CD4-positive, alpha-beta T cell treated with Interleukin-21 for 1 hour (primary cell): ENCODE measurements around the gene TRIM15.

Experiments used
- DNase-seq: peaks from one replicate; pipeline ENCODE4 v3.0.0-alpha.2; 2020

TRIM15 gene

GRCh38 chr6:30147096-30147495 is 16.2 kb upstream of the TRIM15 start:
- no peak for DNase-seq

DNA sequence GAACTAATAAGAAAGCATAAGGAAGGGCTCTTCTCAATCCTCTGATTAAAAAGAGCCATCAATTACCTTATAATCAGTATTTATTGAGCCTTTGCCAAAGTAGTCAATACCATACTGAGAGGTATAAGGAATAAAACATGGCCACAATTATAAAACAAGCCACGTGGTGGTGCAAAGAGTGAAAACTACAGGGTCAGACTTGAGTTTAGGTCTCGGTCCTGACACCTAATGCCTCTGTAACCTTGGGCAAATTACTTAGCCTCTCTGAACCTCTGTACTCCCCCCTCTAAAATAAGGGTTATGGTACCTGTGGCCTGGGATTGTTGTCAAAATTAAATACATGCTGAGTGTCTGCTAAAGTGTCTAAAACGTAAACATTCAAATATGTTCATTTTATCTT is 14.1 kb upstream of the TRIM15 start:
- DNase-seq: no peak

DNA sequence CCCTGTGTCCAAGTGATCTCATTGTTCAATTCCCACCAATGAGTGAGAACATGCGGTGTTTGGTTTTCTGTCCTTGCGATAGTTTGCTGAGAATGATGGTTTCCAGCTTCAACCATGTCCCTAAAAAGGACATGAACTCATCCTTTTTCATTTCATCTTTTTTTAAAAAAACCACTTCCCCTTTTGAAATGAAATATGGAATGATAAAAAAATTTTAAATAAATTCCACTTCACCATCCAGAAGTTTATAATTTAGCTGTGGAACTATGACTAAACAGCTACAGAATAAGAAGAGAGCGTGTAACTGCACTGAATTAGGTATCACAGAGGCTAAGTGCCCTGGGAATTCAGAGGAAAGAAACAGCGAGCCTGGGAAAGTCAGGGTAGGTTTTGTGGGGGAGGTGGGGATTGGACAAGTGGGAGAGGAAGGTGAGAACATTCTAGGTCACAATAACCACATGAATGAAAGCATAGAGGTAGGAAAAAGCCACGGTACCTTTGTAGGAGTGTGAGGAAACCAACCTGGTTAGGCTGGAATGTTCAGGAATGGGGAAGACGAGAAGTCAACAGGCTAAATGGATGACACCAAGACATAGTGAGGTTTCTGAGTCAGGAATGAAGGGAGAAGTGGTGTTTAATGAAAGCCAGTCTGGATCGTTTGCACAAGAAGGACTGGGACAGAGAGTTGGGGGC is 13.3 kb upstream of the TRIM15 start:
- DNase-seq: no peak

DNA sequence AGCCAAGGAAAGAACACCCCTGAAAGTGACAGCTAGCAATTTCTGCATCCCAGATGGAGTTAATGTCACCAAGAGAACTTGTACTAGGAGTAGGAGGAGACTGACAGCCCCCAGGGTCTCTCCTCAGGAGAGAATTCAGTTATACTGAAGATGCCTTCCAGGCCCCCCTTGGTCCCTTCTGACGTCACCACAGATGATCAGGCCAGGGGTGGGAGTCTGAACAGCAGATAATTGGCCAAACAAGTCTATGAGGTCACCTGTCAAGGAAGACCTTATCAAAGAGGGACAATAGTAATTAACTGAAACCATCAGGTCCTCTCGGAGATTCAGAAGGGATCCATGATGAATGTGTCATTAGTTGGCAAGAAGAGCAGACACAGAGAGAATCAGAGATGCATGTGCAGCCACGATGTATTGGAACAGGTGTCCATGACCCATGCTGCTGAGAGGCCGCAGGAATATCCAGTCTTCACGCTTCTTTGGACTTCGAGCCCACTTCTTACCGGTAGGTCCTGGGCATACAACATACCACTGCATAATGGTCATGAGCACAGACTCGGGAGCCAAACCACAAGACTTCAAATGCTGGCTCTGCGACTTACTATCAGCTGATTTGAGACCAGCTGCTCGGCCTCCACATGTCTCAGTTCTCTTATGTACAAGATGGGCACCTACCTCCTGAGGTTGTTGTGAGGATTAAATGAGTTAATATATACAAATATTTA is 12.5 kb upstream of the TRIM15 start:
- DNase-seq: no peak

DNA sequence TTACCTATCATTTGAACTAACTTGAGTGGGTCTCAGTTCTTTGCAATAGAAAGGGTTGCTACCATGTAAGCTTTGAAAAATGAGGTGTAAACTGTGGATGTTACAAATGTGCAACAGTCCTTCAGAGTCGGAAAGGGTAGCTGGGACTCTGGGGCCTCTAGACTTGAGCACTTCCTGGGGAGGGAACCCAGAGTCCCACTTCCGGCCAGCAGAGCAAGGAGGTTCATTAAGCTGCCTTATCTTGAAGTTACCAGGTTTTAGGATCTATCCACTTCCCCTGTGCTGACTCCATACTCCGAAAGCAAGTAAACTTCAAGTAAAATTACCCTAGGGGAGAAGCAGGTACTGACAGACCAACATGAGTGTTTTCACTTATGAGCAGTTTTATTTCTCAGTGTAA is 11.8 kb upstream of the TRIM15 start:
- no peak for DNase-seq

DNA sequence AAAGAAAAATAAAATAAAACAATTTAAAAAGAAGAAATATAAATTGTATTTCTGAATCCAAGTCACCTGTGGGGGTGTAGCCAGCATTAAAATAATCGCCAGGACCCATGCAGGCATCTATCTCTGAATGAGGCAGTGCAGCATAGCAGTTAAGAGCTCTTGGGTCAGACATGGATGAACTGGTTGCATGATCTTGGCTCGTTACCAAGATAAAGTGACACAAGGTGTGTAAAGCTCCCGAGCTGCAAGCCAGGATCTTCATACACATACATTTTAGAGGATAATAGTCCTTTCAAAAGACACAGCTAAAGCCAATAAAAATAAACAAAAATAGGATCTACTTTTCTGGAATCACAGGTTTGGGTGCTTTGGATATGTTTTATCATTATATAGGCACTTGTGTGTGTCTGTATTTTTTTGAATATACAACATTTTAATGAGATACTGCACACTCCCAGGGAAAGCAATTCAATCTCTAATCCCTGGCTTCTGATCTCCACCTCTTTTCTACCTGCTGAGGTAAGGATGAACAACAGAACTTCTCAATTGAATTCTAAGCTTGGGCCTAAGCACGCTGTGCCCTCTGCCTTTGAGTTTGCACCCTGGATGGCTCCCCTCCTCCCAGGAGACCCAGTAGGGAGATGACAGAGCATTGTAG is 11.2 kb upstream of the TRIM15 start:
- no peak for DNase-seq

DNA sequence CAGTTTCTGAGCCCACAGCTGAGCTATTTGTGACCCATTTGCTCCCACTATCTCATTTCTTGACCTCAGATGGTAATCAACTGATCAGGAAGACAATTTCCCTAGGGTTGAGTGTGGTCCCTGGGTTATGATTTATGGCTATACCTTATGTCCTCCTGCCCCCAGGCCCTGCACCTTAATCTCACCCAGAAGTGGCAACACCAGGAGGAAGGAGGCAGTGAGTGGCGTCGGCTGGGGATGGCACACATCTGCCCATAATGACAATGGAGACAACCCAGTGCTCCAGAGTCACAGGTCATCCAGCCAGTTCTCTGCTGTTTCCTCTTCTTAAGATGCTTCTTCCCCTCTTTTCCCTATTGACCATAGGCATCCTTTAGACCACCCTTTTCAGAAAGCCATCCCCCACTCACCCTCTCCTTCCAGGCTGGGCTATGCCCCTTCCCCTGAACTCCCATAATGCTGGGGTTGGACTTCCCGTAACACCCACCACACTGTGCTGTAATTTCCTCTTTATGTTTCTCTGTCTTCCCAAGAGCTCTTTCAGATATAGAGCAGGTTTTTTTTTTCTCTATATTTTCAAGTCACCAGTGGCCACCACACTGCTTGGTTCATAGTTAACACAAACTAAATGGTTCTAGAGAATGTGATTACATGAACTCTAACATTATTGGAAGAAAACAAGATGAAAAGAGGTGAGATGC is 10.3 kb upstream of the TRIM15 start:
- DNase-seq: no peak

- no peak for DNase-seq
Observed at GRCh38 chr6:30154061-30154460, 9.3 kb upstream of the TRIM15 start.

DNA sequence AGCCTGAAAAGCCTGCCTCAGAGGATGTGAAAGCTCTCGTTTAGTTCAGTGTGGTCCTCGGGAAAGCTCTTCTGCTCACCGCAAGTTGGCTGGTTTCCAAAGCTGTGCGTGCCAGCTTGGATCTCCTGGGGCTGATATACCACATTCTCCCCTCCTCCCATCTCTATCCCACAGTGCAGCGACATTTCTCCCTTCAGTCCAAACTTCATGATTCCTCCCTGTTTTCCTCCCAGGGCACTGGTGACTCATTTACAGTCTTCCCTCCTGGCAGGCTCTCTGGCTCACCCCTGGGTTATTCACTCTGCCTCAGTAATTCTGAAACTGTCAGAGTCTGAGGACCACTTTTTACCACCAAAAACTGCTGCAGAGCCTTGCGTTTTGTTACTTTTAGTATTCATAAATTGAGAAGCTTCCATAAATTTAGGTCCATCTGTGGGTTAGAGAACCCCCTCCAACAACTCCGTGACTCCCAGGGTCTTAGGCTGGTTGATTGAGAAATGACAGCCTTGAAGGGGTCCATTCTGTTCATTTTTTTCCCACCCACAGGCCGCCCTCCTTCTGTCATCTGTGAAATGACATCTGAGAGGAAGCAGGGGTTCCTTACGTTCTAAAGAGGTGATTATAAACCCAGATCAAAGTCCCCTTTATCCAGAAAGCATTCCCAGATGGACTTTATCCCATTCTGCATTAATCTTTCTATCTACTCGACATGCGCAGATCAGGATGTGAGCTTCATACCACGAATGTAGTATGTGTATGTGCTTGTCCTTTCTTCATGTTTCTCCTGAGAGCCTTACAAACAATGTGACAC is 8.4 kb upstream of the TRIM15 start:
- no peak for DNase-seq

DNA sequence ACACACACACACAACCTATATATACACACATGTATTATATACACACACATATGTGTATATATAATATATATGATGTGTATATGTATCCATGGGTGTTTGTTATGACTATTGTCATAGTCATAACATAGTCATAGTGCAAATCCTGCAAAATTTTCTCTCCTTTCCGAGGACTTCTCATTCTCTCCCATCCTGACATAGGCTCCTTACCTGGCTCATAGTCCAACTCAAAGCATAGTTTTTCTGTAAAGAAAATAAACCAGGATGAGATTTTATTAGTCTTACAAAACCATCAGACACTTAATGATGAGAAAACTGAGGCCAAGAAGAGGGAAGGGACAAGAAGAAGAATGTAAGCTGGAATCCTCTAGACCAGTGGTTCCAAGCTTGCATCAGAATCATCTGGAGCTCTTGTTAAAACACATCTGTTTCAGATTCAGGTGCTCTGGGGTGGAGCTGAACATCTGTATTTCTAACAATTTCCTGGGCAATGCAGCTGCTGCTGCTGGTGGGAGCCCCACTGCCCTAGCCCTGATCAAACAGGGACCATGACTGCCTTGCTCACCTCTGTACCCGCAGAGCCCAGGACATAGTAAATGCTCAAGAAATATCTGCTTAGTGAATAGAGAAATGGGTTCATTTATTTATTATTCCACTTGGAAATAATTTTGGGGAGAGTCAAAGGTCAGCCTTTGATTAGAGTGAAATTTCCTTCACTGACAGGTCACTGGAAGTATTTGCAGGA is 7.7 kb upstream of the TRIM15 start:
- no peak for DNase-seq

DNA sequence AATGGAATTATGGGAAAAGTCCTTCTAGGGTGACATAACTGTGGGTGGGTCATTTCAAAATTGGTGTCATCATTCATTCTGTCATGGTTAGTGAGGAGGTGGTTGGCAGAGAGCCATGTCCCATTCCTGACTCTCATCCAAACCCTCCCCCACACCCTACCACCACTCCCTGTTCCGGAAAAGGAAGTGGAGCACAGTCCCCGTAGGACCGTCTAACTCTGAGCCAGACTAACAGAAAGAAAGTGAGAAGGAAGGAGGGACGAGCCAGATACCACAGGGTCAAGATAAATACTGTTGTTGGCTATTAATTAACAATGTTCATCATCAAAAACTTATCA is 7.1 kb upstream of the TRIM15 start:
- no peak for DNase-seq

GRCh38 chr6:30156774-30157173 is 6.6 kb upstream of the TRIM15 start:
- no peak for DNase-seq

GRCh38 chr6:30157581-30157980 is 5.8 kb upstream of the TRIM15 start:
- DNase-seq: no peak

- DNase-seq: no peak
Observed at GRCh38 chr6:30157999-30158398, 5.3 kb upstream of the TRIM15 start.

DNA sequence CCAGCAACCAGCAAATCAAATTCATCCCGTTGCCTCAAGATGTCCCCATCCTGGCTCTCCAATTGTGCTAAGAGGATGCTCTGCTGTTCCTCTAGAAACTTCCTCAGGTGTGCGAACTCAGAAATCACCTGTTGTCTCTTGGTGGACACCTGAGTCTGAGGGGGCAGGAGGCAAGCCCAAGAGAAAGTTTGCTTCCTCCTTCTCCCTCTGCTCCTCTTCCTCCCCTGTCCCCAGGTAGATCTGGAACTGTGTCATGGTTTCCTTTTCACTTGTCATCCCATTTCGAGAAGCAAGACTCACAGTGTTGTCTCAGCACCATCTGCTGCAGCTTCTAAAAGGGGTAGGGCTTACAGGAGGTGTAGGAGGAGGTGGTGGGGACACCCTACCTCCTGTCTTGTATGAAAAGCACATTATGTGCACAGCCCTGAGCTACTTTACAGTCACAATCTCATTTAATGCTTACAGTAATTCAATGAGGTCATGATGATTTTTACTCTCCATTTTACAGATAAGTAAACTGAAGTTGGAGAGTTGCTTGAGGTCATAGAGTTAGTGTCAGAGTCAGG is 4.8 kb upstream of the TRIM15 start:
- DNase-seq: no peak

DNA sequence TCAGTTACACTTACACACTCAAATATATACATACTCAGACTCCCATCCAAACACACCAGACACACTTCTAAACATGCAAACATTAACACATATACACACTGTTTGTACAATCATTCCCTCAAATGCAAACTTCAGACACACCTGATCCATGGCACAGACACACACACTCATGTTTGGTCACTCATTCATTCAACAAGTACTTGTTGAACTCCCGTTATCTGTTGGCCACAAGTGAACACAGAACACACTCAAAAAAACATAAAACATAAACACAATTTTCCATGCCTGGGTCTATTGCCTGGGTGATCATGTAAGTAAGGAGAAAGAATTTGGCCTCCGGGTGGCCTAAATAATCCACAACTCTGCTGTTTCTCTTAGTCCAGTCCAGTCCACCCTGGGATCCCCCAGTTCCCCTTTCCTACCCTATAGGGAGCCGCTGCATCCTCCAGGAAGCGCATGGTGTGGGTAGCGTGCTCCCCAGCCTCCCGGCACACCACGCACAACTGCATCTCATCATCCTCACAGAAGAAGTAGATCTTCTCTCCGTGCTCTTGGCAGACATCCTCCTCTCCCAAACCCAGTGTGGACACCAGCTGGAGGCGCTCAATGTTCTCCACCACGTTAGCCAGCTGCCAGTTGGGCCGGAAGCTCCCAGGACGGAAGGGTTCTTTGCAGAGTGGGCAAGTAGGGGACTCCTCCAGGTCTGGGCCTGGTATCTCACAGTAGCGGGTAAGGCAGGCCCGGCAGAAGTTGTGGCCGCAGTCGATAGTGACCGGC is 3.1 kb upstream of the TRIM15 start:
- DNase-seq: no peak

GRCh38 chr6:30160785-30161531 is 2.4 kb upstream of the TRIM15 start, which contains the start of gene TRIM10:
TSS of gene TRIM10 (minus strand) at chr6:30161211. CDS start at chr6:30160858, 353 bp downstream.
- DNase-seq: no peak

- DNase-seq: no peak
Observed at GRCh38 chr6:30162265-30163089, 869 bp upstream of the TRIM15 start.
